Measurements from ENCODE around the gene AOPEP.

The AOPEP gene

DNA sequence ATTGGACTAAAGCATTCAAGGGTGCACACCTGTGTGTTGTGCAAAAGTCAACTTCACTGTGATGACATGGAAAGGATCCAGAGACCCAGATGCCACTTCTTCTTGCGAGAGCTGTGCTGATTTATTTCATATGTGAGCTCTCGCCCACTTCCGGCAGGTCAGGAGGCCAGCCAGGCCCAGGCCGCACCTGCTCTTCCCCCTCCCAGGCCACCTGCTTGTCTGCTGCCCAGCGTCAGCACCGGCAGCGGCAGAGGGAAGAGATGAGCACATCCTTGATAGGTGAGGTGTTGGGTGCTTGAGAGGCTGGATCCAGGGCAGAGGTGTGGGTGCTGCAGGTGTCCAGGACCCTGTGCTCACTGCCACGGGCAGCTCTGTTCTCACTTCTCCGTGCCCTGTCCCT lies 348.1 kb downstream of the AOPEP start:
- no peak for DNase-seq

DNA sequence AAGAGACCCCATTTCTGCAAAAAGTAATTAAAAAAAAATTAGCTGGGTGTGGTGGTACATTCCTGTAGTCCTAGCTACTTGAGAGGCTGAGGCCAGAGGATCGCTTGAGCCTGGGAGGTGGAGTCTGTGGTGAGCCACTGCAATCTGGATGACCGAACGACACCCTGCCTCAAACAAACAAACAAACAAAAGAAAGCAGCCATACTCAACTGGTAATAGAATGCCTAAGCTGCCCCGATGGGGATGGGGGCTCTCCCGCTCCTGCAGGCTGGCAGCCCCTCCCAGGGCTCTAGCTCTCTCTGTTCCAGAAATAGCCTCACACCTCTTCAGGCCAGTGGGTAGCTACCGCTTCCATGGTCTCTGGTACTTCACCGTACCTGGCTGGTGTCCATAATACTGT lies 349.2 kb downstream of the AOPEP start:
- DNase-seq: no peak

DNA sequence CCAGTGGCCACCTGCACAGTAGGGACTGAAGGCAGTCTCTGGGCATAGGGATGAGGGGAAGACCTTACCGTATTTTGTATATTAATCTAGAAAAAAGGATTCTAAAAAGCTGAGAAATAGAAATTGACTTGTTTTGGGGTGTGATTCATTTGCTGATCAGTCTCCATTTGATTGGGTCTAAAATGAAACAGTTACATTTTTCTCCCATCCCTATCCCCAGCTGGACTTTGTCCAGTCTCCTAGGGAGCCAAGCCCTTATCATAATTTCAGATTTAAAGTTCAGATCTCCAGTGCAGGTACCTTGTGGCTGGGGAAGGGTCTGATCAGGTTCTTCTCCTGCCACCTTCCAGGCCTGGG lies 350.2 kb downstream of the AOPEP start:
- no peak for DNase-seq

DNA sequence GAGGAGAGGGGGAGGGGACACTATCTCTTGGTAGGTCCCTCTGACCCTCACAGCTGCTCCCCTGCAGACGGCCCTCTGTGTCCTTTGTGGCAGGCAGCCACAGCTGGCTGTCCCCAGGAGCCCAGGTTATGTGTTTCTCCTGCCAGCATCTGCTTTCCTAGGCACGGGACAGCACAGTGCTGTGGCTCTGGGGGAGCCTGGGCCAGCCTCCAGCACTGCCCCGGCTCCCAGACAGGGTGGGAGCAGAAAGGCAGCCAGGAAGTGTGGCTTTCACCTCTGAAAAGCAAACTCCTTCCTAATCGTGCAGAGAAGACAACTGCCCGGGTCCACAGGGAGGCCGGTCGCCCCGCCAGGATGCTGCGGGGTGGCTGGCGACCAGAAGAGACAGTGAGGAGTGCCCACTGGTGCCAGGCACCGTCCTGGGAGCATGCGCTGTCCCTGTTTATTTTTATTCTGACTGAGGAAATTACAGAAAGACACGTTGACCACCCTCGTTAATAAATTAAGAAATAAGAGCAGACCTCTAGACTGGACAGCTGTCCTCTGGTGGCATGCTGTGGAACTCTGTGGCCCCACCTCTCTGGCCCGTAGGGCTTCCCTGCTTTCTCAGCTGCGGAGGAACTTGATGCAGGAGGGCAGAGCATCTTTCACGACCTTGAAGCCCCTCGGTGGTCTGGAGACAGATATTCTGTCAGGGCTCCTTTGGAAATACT lies 350.7 kb downstream of the AOPEP start:
- DNase-seq: no peak

DNA sequence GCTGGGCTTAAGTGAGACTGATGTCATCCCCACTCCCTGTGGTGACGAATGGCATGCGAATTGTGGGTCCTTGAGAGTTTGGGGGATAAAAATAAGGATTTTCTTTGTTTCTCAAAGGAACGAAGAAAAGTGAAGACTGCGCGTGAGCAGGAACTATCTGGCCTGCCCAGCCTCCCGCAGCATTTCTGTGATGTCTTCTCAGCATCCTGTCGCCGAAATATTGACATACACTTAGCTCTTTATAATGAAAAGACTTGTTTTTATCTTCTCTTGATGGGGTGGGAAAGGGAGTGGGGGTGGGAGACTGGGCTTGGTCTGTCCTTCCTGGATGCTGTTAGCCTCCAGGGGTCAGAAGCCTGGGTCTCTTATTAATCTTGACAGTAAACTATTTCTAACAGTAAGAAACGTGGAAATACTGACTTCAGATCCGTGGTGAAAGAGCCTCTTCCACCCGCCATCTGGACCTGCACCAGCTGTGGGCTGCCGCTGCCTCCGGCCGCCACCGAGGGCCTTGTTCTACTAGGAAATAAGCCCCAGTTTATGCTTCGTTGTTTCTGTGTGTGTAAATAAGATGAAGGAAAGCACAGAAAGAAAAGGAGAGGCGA lies 351.4 kb downstream of the AOPEP start:
- DNase-seq: no peak

DNA sequence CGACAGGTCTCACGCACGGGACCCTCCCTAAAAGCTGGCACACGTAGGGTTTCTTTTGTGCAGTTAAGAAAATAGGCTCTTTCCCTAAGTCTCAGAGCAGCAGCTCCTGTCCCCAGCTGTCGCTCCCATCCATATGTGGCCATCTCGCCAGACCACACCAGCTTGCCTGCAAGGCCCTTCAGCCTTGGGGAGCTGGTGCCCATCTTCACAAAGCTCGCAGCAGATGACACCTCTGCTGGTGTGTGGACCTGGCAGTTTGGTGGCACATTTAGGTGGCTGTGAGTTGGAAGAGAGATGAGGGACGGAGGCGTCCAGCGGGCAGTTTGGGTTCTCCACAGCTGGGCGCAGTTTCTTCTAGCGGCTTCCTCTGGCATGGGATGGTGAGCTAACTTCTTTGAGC lies 352.0 kb downstream of the AOPEP start:
- DNase-seq: no peak

DNA sequence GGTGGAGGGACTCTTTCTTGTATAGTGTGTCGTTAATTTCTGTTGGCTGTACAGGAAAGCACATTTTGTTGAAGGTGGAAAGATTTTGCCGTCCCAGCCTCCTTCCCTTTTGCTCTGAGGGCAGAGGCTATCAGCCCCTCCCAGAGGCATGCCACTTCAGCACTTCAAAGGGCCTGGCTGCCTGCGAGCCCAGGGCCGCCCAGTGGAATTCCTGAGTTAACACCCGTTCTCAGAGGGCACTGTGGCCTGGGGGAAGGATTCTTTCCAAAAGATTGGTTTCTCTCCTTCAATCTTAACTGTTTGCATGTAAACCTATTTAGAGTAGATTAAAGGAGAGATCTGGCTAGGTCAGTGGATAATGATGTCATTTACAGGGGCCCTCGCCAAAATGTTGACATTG lies 352.4 kb downstream of the AOPEP start:
- DNase-seq: no peak

DNA sequence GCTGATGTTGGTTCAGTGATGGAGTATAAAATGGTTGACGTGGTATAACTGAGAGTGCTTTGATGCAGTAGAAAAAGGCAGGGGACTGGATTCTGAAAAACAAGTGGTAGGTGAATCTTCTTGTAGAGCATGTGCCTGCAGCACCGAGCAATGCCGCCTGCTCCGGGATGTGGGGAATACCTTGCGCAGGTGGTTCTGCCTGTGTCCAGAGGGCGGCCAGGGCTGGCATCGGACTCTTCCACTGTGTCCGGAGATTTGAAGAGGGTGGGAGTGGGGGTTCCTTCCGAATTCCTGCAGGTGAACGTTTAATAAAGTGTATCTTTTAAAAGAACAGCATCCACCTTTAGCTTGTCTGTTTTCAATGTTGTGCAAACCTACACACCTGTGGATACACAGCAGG lies 353.0 kb downstream of the AOPEP start:
- no peak for DNase-seq

DNA sequence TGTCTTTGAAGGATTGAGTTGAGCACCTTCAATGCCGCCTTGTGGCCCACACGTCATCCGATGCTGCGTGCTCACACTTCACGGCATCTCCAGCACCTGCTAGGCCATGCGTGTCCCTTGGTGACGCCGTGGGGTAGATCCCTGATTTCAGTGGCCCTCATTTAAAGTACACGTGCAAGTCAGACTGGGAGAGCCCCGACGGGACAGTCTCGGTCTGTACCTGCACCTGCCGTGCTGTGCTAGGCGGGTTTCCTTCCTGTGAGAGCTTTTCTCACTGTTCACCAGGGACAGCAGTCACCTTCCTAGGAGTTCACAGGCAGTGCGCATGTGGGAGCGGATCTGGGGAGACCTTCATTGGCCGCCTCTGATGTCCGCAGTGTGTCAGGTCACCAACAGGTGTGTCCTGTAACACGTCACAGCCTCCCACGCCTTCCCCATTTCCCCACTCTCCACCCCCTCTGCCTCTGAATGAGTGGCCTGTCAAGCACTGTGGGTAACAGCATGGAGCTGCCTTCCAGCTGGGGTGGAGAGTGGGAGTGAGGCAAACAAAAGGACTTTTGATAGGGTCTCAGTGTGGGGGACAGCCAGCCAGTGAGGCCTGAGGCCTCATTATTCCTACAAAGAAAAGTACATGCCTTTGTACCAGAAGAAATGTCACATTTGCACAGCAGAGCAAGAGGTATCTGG lies 354.6 kb downstream of the AOPEP start:
- DNase-seq: peak; percentile 49

DNA sequence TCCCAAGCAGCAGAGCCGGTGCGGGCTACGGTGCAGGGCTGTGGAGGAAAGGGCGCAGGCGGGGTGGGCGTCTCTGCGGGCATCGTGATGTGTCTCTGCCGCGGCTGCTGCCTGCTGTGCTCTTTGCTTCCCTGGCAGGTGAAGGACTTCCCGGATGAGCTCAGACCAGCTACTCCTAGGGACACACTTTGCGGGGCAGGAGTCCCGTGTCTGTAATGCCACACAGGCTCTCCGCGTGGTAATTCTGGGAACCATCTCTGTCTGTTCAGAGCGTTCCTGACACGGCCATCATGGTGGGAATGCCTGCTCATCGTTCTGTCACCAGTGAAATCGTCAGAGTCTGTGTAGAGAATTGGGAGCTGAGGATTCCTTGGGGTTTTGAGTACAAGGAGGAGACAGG lies 355.5 kb downstream of the AOPEP start:
- DNase-seq: peak; percentile 51

DNA sequence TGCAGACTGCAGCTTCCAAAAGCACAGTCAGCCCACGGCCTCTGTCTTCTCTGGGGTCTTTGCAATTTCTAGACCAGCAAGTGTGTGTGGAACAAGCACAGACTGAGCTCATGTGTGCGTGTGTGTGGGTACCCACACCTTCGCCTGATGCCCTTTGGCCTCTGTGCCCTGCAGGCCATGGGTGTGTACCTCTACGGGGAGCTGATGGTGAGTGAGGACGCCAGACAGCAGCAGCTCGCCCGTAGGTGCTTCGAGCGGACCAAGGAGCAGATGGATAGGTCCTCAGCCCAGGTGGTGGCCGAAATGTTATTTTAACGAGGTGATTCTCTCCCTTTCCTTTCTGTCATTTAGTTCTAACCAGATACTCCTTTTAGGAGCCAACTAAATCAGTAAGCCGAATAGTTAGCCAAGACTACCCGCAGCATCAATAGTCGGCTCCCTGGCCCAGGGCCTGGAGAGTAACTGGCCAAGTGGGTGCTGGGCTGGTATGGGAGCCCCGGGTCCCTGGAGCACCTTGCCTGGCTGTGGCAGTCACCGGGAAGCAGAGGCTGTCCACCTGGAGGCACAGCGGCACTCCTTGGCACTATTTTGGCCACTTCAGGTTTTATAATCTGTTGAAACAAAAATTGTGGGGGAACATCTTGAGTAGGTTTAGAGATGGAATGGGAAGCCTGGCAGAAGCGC lies 356.0 kb downstream of the AOPEP start:
- peak; percentile 50 for DNase-seq

DNA sequence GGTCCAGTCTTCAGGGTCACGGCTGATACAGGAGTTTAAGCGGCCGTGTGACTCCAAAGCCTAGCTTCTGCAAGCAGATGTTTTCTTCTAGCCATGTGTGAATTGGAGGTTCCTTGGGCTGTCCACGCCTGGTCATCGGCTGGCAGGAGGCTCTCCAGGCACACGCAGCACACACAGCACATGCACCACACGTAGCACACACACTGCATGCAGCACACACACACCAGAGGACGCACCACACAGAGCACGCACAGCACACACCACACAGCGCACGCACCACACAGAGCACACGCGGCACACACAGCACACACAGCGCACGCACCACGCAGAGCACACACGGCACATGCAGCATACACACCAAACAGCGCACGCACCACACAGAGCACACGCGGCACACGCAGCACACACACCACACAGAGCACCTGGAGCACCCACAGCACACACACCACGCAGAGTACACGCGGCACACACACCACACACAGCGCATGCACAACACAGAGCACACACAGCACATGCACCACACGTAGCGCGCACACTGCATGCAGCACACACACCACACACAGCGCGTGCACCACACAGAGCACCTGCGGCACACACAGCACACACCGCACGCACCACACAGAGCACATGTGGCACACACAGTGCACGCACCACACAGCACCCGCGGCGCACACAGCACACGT lies 356.7 kb downstream of the AOPEP start:
- DNase-seq: peak; percentile 42

DNA sequence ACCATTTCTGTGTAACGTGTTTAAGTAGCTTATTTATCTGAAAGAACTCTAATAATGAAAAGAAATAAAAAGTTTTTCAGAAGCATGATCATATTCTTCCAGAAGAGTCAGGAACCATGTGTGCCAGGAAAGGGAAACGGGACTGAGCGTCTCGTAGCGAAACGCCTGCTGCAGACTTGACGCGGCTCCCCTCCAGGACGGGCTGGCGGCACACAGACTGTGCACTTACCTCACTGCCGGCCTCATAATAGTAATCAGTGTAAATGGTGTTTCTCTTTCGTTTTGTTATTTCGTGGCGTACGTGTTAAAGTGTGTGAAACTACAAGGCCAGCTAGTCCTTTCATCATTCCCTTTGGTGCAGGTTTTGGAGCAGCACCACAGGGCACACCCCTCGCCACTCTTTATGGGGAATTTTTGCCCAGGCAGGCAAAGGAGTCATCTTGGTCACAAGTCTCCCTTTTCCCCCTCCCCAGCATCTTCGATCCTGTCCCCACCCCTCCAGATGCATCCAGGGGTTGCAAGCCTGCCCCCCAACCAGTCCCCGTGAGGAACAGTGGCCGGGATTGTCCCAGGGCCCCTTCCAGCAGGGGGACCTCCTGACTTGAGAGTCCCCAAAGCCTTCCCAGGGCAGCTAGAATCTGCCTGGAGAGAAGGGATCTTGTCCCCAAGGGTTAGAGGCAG lies 357.9 kb downstream of the AOPEP start:
- peak; percentile 36 for DNase-seq

DNA sequence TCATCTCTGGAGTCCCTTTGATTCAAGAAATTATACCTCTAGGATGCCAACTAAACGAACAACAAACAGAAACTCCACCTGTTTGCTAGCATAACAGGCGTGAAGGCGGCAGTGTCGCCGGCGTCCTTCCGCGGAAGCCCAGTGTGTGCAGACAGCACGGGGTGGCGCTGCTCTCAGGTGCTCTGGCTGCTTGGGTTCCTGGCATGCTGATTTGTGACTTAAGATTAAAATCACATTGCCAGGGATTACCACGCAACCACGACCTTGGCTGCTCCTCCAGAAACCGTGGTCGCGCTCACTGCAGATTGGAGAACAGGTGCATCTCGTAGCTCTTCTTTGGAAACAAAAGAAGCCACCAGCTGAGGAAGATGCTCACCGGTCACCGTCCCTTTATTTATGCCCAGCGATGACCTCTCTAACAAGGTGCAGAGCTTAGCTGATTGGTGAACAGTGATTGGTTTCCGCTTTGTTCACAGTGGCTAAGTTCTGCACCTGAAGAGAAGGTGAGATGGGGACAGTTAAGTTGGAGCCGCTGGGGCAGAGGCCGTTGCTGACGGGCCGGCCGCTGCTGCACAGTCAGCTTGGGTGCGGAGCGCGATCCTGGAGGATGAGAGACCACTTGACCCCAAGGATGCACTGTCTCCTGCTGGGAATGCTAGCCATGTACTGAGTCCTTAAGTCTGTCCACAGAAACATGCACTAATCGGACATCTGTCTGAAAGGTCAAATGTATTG lies 358.7 kb downstream of the AOPEP start:
- DNase-seq: peak; percentile 25

DNA sequence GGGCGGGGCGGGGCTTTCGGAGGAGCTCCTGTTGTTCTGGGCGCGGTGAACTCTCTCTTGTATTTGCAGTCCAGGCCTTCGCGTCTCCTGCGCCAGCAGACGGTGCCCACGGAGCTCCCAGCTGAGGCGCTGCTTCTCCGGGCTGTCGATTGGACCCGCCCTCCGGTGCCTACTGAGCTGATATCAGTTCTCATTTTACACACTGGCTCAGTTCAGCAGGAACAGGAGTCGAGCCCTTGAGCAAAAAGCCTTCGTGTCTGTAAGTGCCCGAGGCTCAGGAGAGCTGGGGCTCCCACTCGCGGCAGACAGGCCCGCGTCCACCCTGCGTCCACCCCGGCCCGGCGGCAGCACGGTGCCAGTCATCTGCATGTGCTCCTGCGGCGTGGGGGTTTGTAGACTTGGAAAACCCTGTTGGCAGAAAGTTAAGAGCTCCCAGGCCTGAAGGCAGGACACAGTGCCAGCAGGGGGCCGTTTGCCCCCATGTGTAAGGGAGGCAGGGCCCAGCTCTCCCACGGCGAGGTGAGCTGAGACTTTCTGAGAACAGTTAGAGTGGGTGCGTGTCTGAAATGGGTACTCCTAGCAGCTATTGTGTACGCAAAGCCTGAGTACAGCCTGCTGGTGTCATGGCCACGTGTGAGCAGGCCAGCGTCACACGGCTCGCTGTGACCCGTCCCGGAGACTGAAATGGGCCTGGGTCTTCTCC lies 359.5 kb downstream of the AOPEP start:
- DNase-seq: peak; percentile 50

DNA sequence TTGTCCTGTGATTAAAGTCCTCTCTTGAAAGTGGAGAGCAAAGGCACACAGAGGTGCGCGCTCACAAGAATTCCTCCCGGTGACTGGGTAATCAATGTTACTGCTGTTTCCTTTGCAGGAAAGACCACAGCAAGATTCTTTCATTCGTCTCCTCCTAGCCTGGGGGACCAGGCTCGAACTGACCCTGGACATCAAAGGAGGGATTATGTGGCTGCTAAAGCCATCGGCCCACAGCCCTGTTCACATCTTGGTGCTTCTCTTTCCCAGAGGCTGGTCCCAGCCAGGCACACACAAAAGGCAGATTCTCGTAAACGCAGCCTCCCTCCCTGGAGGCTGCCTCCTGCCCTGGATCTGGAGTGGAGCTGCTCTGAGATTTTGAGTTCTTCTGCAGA lies 360.1 kb downstream of the AOPEP start:
- DNase-seq: no peak

DNA sequence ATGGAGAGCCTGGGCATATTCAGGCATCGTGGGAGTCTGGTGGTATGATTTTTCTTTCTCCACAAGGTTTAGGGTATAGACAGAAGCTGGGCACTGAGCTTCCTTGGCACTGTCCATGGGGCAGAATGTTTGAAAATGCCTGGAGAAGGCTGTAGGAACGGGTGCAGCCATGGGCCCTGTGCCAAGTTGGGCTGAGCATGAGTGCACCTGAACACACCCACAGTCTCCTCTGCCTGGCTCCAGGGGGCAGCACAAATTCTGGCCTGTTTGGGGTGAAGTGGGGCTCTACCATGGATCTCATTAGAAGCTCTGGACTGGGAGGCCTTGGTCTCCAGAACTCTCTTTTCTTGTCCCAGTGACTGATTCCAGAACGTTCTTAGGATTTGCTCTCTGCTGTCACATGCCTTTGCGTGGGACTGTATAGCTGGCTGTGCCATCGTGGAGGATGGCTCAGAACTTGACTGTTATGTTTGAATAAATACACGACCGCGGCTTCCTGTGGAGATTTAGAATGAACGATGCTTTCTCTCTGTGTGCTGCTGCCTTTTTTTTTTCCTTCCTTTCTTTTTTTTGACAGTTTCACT lies 361.3 kb downstream of the AOPEP start:
- peak; percentile 37 for DNase-seq

DNA sequence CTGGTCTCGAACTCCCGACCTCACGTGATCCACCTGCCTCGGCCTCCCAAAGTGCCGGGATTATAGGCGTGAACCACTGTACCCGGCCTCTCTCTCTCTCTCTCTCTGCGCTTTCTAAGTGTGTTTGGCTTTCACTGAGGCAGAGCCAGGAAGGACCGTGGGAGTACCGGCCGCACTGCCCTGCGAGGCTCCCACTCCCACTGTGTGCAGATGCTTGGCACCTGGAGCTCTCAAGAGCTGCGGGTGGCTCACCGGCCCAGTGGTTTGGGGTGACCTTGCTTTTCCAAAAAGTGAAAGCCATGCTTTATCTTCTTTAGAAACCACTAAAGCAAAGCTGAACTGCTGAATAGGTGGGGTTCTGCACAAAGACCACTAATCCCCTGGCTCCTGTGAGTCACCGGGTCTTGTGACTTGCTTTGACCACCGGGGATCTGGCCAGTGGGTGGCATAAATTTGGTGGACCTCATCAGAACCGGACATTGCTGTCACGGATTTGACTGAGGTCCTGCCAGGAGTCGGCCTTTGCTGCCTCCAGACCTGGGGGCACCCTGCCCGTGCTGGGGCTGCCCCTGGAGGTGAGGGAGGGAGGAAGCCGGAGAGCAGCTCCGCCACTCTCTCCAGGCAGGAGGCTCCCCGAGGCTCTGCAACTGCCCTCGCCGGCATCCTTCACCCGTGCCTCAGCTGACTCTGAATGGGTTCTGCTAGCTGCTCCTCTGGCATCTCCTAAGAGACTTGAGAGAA lies 362.1 kb downstream of the AOPEP start:
- peak; percentile 30 for DNase-seq

DNA sequence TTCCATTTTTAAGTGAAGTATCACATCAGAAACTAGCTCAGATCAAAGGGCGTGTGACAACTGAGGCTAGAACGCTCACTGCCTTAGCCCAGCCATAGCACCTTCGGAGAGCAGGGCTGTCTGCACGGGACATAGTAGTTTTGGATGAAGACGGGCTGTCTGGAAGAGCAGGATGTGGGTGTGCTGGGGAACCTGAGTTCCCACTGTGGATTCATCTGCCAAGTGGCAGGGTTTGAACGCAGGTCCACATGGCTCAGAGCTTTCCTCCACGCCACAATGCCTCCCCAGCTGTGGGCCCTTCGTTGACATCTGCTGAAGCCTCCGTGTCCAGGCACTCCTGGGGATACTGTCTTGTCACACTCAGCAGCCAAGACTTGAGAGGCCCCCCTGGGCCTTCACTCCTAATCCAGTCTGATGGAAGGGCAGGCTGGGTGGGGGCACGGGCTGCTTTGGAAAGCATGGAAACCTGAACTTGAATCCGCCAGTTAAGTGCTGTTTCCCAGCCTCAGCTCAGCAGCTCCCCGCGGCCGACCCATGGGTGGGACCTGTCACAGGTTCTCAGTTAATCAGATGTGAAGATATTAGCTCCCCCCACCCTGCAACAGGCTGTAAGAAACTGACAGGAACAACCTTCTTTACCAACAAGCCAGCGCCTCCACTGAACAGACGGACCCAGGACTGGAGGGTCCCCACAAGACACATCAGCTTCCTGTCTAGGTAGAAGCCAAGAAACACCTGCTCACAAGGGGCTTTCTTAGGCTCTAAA lies 362.9 kb downstream of the AOPEP start:
- DNase-seq: peak; percentile 12
